A549 treated with Hydrocortisone at 1 μM for 4 hours (cell line): ENCODE data around the gene PPP1R3D. TPM values are rescaled to one million over a fixed set of nuclear protein-coding genes. Genes with fewer than 3 reads are reported as not detected.

Experiments
- total RNA-seq: library from RNA; stranded (reverse); fragments of 200-300 nt; extraction: Qiagen RNA extraction; gene quantifications from 5 replicates; pipeline ENCODE4 v1.2.3, GENCODE V29; 2022

PPP1R3D gene
- 1.9 to 3.0 TPM (median 2.3 TPM) in 5 replicates for total RNA-seq

GRCh38 chr20:59940129-59940955, at the start of gene PPP1R3D, which contains the start of gene FAM217B:
Gene PPP1R3D (minus strand): TSS chr20:59940305. CDS start chr20:59939931, 374 bp downstream.
Gene FAM217B (plus strand): TSS chr20:59940389. CDS start chr20:59943944, 3,555 bp downstream.

GRCh38 chr20:59958123-59958522, 18.0 kb upstream of the PPP1R3D start, which contains the start of gene CDH26:
Gene CDH26 (plus strand): TSS chr20:59958423. CDS start chr20:59958727, 304 bp downstream.

GRCh38 chr20:59933296-59933848, 6.7 kb downstream of the PPP1R3D start, which contains the start of gene SYCP2:
Gene SYCP2 (minus strand): TSS chr20:59933637. CDS start chr20:59922413, 11,224 bp downstream.

Other genes with a start within 250 kb of the PPP1R3D start
- gene SYCP2, start 6.7 kb downstream of the PPP1R3D start, total RNA-seq = 0.15 to 0.91 TPM (median 0.30 TPM) in 5 replicates
- 5.5 to 6.7 TPM (median 6.3 TPM) in 5 replicates for gene FAM217B, start 84 bp upstream of the PPP1R3D start, total RNA-seq
- 0.06 to 0.30 TPM (median 0.13 TPM) in 5 replicates for gene CDH26, start 18.1 kb upstream of the PPP1R3D start, total RNA-seq